ENCODE results near the gene LRP1.

DNA sequence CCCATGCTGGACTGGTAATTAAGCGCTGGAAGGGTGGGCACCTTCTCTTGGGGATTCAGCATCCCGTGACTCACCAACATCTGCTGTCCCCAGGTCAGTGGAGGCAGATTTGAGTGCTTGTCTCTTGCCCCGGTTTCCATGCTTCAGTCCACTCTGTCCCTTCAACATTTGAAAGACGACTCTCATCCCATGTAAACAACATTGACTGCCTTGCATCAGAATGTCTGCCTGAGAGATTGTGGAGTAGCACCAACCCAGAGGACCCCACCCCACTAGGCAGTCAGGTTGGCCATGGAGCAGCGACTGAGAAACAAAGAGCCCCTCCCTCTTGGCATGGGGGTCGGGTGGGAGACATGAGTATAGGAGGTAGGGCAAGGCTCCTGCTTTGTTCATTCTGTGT, 127.6 kb downstream of the LRP1 start:
- TF ChIP-seq, protein P1, sequence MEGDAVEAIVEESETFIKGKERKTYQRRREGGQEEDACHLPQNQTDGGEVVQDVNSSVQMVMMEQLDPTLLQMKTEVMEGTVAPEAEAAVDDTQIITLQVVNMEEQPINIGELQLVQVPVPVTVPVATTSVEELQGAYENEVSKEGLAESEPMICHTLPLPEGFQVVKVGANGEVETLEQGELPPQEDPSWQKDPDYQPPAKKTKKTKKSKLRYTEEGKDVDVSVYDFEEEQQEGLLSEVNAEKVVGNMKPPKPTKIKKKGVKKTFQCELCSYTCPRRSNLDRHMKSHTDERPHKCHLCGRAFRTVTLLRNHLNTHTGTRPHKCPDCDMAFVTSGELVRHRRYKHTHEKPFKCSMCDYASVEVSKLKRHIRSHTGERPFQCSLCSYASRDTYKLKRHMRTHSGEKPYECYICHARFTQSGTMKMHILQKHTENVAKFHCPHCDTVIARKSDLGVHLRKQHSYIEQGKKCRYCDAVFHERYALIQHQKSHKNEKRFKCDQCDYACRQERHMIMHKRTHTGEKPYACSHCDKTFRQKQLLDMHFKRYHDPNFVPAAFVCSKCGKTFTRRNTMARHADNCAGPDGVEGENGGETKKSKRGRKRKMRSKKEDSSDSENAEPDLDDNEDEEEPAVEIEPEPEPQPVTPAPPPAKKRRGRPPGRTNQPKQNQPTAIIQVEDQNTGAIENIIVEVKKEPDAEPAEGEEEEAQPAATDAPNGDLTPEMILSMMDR (IDR thresholded peaks at IDR 0.05): no peak
- TF ChIP-seq POLR2A (IDR thresholded peaks at IDR 0.05): no peak
- TF ChIP-seq POLR2AphosphoS5 (IDR thresholded peaks at IDR 0.05): no peak

Measured in prostate gland (tissue), 2 donors.